HS-5 (cell line): ENCODE measurements around the gene PTCH1.

Experiments used
- DNase-seq: peaks from one replicate; pipeline ENCODE4 v3.0.0-alpha.2; 2012; ENCODE audit warnings: low read depth

Gene PTCH1

GRCh38 chr9:95516734-95517558 lies at the start of gene PTCH1:
TSS of gene PTCH1 (minus strand) at chr9:95516971.
- DNase-seq = no peak

DNA sequence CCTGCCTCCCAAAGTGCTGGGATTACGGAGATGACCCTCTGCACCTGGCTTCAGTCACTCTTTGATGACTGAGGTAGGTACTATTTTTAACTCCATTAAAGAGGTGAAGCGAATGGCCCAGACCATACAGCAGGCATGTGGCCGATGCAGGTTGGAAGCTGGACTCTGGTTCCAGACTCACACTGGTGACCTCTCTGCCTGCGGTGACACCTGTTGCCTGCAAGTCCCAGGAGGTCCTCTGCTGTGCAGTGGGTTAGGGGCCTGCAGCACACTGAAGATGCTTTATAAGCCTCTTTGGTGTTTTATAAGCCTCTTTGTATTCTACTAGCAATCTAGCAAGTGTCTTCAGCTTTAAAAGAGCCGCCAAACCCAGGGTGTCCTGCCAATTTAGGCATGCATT lies 49.2 kb upstream of the PTCH1 start:
- DNase-seq = no peak

GRCh38 chr9:95561913-95562312 lies 45.1 kb upstream of the PTCH1 start:
- no peak for DNase-seq

DNA sequence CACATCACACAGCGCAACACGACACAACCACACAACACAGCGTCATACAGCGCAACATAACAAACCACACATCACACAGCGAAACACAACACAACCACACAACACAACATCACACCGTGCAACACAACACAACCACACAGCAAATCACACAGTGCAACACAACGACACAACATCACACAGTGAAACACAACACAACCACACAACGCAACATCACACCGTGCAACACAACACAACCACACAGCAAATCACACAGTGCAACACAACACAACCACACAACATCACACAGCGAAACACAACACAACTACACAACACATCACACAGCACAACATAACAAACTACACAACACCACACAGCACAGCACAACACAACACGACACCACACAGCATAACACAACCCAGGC lies 40.4 kb upstream of the PTCH1 start:
- DNase-seq = no peak

DNA sequence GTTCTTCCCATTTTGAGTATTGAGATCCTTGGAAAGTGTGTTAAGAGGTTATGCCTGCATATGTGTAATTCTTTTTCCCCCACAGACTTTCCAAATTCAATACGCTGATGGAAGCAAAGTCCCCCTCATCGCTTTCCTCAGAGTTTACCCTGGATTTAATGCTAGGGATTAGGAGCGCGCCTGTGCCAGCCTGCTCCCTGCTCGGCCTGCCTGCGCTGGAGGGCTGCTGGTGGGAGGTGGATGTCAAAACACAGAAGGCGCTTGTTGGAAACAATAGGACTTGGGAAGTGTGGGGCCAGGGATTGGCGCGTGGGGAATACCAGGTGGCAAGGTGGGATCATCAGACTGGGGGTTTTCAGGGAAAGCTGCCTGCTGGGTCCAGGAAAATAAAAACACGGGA lies 39.8 kb upstream of the PTCH1 start:
- no peak for DNase-seq

DNA sequence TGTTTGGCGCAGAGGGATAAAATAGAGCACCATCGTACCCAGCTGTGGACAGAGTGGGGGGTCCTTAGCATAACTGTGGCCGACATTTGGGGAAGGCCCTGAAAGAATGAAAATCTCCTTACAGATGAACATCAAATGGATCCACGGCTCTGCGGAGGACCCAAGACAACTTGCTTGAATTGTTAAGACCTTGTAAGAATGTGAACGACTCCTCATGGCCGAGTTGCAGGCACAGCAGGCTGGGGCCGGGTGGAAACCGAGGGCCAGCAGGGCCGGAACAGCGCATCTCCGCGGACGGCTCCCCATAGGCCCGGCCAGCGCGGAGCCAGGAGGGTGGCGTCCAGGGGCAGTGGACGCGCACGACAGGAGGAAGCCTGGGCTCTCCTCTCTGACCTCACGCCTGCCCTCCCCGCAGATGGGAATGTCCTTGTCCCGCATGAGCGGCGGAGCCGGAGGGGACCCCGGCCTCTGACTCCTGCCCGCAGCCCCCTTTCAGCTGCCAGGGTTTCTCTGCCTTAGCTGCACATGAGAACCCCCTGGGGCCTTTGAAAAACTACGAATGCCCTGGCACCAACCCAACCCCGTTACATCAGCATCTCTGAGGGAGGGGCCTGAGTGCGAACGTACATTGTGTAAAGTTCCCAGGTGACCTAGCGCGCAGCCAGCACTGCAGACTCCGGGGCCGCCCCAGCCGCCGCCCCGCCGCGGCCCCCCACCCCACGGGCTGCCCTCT lies 36.2 kb upstream of the PTCH1 start:
- DNase-seq = no peak

DNA sequence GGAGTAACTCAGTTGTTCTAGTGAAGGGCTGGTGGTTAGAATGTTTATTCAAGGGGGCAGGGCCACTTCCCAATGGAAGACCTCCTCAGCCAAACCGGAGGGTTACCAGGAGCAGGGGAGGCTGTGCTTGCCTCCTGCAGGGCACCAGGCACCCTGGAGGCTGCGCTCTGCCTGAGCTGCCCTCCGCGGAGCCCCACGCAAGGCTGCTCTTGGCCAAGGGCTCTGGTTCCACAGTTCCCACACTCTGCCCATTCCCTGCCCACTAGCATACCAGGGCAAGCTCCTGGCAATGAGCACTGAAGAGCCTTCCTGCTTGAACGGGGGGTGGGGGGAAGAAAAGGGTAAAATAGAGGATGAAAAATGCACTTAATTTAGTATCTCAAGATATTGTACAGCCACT lies 35.5 kb upstream of the PTCH1 start:
- no peak for DNase-seq

GRCh38 chr9:95551406-95551805 lies 34.6 kb upstream of the PTCH1 start:
- no peak for DNase-seq

DNA sequence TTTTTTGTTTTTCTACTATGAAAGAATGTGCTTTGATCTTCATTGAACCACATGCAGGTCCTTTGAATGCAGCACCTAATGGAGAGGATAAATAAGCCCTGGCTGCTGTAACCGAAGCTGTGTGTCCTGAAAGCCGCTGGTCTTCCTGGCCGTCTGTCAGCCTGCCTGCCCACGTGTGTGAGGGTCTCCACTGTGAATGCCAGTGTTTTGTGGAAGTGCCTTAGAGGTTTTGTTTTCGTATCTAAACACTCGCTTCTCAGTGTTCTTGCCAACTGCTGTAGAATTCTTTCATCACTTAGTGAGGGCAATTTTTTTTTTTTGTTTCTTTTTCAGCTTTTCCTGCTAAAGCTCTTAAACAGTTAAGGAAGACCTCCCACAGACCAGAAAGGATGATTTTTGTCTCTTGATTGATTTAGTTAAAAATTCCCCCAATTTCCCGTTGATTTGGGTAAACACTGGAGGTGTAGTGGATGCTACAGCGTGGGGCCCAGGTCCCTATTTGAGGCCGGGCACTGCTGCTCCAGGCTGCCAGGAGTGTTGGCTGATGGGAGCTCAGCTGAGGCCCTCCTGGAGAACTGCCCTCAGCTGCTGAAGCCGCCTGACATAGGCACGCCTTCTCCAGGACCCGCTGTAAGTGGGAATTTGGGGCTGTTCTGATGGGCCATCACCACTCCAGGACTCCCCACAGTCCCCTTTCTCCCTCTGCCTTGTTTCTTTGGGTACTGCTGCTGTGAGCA lies 29.2 kb upstream of the PTCH1 start:
- DNase-seq = no peak

GRCh38 chr9:95533996-95534680 lies 17.4 kb upstream of the PTCH1 start:
- no peak for DNase-seq

GRCh38 chr9:95529910-95530309 lies 13.1 kb upstream of the PTCH1 start:
- no peak for DNase-seq

GRCh38 chr9:95528908-95529502 lies 12.2 kb upstream of the PTCH1 start:
- no peak for DNase-seq

GRCh38 chr9:95522871-95523370 lies 6.2 kb upstream of the PTCH1 start:
- no peak for DNase-seq

DNA sequence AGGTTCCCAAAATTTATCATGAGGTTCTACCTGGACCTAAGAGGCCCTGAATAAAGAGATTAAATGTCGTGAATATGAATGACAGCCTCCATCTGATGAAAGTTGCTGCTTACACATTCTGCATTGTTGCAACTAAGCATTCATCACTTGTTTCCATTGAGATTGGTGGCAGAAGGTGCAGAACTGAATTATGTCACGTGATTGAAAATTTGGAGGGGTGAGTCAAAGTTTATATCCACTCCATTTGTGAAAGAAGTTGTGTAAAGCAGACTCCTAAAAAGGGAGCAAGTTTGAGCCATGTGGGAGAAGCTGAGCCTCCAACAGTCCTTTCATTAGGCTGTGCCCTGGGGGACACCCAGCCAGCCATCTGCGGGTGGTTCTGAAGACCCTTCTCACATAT lies 4.9 kb upstream of the PTCH1 start:
- no peak for DNase-seq

- DNase-seq = no peak
Measured at GRCh38 chr9:95517559-95518425, 1.0 kb upstream of the PTCH1 start.

DNA sequence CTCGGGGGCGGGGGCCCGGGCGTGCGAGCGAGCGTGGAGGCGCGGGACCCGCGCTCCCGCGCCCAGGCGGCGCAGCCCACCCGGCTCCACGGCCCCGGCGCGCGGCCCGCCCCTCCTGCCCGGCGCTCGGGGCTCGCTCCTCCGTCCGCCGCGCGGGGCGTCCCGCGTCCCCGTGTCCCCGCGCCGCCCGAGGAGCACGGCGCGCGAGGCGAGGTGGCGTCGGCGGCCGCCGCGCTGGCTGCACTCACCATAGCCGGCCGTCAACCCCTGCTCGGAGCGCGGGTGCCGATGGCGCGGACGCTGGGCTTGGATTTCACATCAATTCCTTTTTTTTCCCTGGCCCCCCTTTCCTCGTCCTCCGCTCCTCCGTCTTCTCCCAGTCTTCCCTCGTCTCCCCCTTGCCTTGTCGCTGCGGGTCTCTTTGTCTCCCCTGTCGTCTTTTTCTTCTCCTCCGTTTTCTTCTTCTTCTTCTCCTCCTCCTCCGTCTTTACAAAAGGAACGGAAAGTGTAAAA lies 494 bp downstream of the PTCH1 start:
- no peak for DNase-seq

DNA sequence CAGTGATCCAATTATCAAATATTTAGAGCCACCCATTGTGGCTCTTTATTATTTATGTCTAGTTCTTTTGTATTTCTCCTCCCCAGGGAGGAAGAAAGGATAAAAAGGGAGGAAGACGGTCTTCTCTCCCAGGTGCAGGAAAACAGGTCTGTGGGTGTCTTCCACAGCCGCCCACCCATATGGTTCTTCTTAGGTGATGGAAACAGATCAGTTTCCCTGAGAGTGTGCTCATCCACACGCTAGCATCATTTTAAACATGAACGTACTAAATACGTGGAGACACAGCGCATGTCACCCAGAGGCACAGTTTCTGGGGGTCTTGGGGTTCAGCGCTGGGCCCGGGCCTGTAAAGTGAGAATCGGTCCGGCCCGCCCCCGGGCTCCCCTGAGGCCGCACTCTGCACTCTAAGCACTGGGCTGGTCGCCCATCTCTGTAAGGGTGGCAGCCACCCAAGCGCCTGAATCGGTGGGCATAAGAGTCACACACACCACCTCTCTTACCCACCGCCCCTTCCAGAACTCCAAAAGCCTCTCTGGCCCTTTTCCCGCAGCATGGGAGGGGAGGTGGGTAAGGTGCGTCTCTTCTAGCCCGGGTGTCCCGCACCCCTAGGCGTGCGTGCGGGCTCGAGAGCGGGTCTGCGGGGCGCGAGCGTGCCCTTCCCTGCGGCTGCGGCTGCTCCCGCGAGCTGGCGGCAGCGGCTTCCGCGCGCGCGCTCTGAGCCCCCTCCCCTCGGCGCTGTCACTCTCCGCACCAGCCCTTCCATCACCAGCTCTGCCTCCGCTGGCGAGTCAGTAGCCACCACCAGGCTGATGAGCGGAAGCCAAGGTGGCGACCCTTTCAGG lies 1.3 kb downstream of the PTCH1 start:
- DNase-seq = no peak

GRCh38 chr9:95514342-95514741 lies 2.4 kb downstream of the PTCH1 start:
- no peak for DNase-seq

- no peak for DNase-seq
Measured at GRCh38 chr9:95513711-95514110, 3.1 kb downstream of the PTCH1 start.

- no peak for DNase-seq
Measured at GRCh38 chr9:95512709-95513095, 4.1 kb downstream of the PTCH1 start.
